Type B pancreatic cell (in vitro differentiated cells): ENCODE measurements around the gene KAZN. TPM values are rescaled to one million over a fixed set of nuclear protein-coding genes. Genes with fewer than 3 reads are reported as not detected.

ENCODE experiments used
- DNase-seq: peaks from one replicate; pipeline ENCODE4 v3.0.0; 2021; ENCODE audit warnings: mixed read lengths; ENCODE audit not compliant: unreplicated experiment; ENCODE audit errors: extremely low spot score
- H3K27ac Mint-ChIP-seq: 2 replicates; pipeline ENCODE4 v1.8.0; 2021; ENCODE audit warnings: mild to moderate bottlenecking, mixed read lengths
- H3K27me3 Mint-ChIP-seq: 2 replicates; pipeline ENCODE4 v1.8.0; 2021; ENCODE audit warnings: mixed read lengths
- H3K36me3 Mint-ChIP-seq: 2 replicates; pipeline ENCODE4 v1.8.0; 2021; ENCODE audit warnings: mixed read lengths
- H3K4me1 Mint-ChIP-seq: one replicate; pipeline ENCODE4 v1.8.0; 2021; ENCODE audit warnings: mixed read lengths; ENCODE audit not compliant: unreplicated experiment
- H3K4me3 Mint-ChIP-seq: 2 replicates; pipeline ENCODE4 v1.8.0; 2021; ENCODE audit warnings: mild to moderate bottlenecking, mixed read lengths
- H3K9me3 Mint-ChIP-seq: 2 replicates; pipeline ENCODE4 v1.8.0; 2021; ENCODE audit warnings: mixed read lengths
- total RNA-seq: library from RNA; stranded (reverse); gene quantifications from 2 replicates; pipeline ENCODE4 v1.2.1, GENCODE V29; 2021; ENCODE audit warnings: low replicate concordance
- TF ChIP-seq, protein P1 (sequence below): fragments of 200-600 bp; sonication (generic); conservative IDR thresholded peaks from 2 replicates; pipeline ENCODE4 v1.5.0; 2021; ENCODE audit warnings: antibody characterized with exemption, mild to moderate bottlenecking

Gene KAZN
- total RNA-seq, 1 donor from 2014 or later, result 33.7 TPM

GRCh38 chr1:15110128-15110866, 511.8 kb downstream of the KAZN start:
- no peak for DNase-seq
- TF ChIP-seq, protein P1, sequence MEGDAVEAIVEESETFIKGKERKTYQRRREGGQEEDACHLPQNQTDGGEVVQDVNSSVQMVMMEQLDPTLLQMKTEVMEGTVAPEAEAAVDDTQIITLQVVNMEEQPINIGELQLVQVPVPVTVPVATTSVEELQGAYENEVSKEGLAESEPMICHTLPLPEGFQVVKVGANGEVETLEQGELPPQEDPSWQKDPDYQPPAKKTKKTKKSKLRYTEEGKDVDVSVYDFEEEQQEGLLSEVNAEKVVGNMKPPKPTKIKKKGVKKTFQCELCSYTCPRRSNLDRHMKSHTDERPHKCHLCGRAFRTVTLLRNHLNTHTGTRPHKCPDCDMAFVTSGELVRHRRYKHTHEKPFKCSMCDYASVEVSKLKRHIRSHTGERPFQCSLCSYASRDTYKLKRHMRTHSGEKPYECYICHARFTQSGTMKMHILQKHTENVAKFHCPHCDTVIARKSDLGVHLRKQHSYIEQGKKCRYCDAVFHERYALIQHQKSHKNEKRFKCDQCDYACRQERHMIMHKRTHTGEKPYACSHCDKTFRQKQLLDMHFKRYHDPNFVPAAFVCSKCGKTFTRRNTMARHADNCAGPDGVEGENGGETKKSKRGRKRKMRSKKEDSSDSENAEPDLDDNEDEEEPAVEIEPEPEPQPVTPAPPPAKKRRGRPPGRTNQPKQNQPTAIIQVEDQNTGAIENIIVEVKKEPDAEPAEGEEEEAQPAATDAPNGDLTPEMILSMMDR, result no peak
- Mint-ChIP-seq H3K27me3 (no peaks in the 10 kb centered on the region), H3K4me3 (no peak overlapping the region), H3K4me1 (peaks cover 12% of the 10 kb centered on the region), H3K36me3 (no peaks in the 10 kb centered on the region), H3K27ac (no peak overlapping the region), H3K9me3 (no peaks in the 10 kb centered on the region)

GRCh38 chr1:15110867-15111230, 512.4 kb downstream of the KAZN start:
- DNase-seq, result no peak
- H3K4me1 Mint-ChIP-seq, result peaks cover 12% of the 10 kb centered on the region
- H3K36me3 Mint-ChIP-seq, result no peaks in the 10 kb centered on the region
- H3K9me3 Mint-ChIP-seq, result no peaks in the 10 kb centered on the region
- H3K4me3 Mint-ChIP-seq, result no peak overlapping the region
- H3K27ac Mint-ChIP-seq, result no peak overlapping the region
- TF ChIP-seq, protein P1, result no peak
- no peaks in the 10 kb centered on the region for H3K27me3 Mint-ChIP-seq

GRCh38 chr1:15113146-15113545, 514.7 kb downstream of the KAZN start:
- Mint-ChIP-seq H3K36me3 (no peaks in the 10 kb centered on the region), H3K4me3 (no peak overlapping the region), H3K27ac (no peak overlapping the region), H3K4me1 (peaks cover 12% of the 10 kb centered on the region), H3K9me3 (no peaks in the 10 kb centered on the region), H3K27me3 (no peaks in the 10 kb centered on the region)
- DNase-seq, result no peak
- TF ChIP-seq, protein P1, result no peak

GRCh38 chr1:15114884-15115283, 516.4 kb downstream of the KAZN start:
- H3K27ac Mint-ChIP-seq, result no peak overlapping the region

GRCh38 chr1:15115542-15116330, 517.3 kb downstream of the KAZN start:
- Mint-ChIP-seq H3K27ac (no peak overlapping the region), H3K4me3 (no peak overlapping the region), H3K4me1 (peaks cover 12% of the 10 kb centered on the region), H3K9me3 (no peaks in the 10 kb centered on the region), H3K27me3 (no peaks in the 10 kb centered on the region), H3K36me3 (no peaks in the 10 kb centered on the region)
- TF ChIP-seq, protein P1, result no peak
- DNase-seq, result no peak

More at GRCh38 chr1:15114884-15115283, 516.4 kb downstream of the KAZN start:
- no peak for DNase-seq
- TF ChIP-seq, protein P1, result no peak
- H3K36me3 Mint-ChIP-seq, result no peaks in the 10 kb centered on the region
- H3K9me3 Mint-ChIP-seq, result no peaks in the 10 kb centered on the region
- peaks cover 12% of the 10 kb centered on the region for H3K4me1 Mint-ChIP-seq
- H3K4me3 Mint-ChIP-seq, result no peak overlapping the region
- H3K27me3 Mint-ChIP-seq, result no peaks in the 10 kb centered on the region
